ENCODE results near the gene METRN.
"Not testable (repeated sequence)": the region's sequence is repeated elsewhere in the genome, so short reads cannot be mapped to it uniquely, and the experiment has no call there.

Gene METRN

DNA sequence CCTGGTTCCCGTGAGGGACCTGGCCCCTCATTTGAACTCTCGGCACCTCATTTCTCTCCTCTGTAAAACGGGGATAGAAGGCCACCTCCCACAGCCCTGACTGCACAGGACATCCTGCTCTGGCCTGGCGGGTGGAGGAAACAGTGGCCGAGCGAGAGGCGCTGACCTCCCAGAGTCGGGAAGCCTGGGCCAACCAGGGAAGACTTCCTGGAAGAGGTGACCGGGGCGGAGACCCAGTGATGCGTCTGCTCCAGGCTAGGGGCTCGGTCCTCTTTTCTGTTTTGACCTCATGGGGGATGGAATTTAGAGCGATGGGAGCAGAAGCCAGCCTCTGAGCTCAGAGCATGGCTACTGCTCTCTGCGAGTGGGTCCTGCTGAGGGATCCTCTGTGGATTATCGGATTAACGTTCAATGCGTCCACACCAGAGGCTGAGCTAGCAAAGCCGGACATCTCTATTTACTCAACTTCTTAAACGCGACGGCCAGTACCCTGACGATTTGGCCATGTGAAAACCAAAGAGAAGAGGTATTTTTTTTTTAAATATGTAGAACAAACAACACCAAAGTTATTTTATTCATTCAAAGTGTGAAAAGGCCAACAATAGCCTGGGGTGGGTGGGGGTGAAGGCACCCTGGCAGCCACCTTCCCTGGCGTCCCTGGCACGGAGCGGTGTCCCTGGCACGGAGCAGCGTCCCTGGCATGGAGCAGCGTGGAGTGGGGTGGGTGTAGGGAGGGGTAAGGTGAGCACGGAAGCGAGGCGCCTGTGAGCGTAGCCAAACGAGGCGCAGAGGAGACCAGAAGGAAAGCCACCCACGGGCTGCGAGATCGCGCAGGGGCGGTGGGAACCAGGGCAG is 36.5 kb downstream of the METRN start:
- DNase-seq (ENCODE audit: low spot score) (no peak), ATAC-seq (ENCODE audit: low read depth) (no peak)
- Histone ChIP-seq H3K36me3 (ENCODE audit: low read depth) (no peaks in the 10 kb centered on the region), H3K27ac (ENCODE audit: poor library complexity, severe bottlenecking) (no peak overlapping the region), H3K4me3 (ENCODE audit: severe bottlenecking) (no peak overlapping the region), H3K27me3 (ENCODE audit: insufficient read depth, poor library complexity, severe bottlenecking) (no peaks in the 10 kb centered on the region), H3K9me3 (ENCODE audit: severe bottlenecking) (no peaks in the 10 kb centered on the region), H3K4me1 (ENCODE audit: insufficient read depth, poor library complexity, severe bottlenecking) (peaks cover 10% of the 10 kb centered on the region)
- TF ChIP-seq, protein P1, sequence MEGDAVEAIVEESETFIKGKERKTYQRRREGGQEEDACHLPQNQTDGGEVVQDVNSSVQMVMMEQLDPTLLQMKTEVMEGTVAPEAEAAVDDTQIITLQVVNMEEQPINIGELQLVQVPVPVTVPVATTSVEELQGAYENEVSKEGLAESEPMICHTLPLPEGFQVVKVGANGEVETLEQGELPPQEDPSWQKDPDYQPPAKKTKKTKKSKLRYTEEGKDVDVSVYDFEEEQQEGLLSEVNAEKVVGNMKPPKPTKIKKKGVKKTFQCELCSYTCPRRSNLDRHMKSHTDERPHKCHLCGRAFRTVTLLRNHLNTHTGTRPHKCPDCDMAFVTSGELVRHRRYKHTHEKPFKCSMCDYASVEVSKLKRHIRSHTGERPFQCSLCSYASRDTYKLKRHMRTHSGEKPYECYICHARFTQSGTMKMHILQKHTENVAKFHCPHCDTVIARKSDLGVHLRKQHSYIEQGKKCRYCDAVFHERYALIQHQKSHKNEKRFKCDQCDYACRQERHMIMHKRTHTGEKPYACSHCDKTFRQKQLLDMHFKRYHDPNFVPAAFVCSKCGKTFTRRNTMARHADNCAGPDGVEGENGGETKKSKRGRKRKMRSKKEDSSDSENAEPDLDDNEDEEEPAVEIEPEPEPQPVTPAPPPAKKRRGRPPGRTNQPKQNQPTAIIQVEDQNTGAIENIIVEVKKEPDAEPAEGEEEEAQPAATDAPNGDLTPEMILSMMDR (IDR thresholded peaks at IDR 0.05; ENCODE audit: poor library complexity, severe bottlenecking) = no peak

DNA sequence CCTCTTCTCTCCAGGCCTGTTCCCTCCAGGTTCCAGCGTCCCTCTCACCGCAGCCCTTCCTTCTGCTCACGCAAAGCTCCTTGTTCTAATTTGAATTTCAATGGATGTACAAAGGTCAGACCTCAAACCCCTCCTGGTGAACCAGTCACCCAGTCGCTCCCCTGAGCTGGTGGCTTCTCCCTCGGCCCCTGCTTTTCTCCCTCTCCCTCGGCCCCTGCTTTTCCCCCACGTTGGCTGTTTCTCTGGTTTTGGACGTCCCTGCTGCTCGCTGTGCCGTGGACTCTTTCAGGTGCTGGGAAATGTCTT is 37.0 kb downstream of the METRN start:
- ATAC-seq (ENCODE audit: low read depth) = no peak
- Histone ChIP-seq H3K27me3 (ENCODE audit: insufficient read depth, poor library complexity, severe bottlenecking) (no peaks in the 10 kb centered on the region), H3K36me3 (ENCODE audit: low read depth) (no peaks in the 10 kb centered on the region), H3K27ac (ENCODE audit: poor library complexity, severe bottlenecking) (no peak overlapping the region), H3K9me3 (ENCODE audit: severe bottlenecking) (no peaks in the 10 kb centered on the region), H3K4me1 (ENCODE audit: insufficient read depth, poor library complexity, severe bottlenecking) (peaks cover 10% of the 10 kb centered on the region), H3K4me3 (ENCODE audit: severe bottlenecking) (no peak overlapping the region)
- TF ChIP-seq, protein P1 (IDR thresholded peaks at IDR 0.05; ENCODE audit: poor library complexity, severe bottlenecking) = no peak
- no peak for DNase-seq (ENCODE audit: low spot score)

DNA sequence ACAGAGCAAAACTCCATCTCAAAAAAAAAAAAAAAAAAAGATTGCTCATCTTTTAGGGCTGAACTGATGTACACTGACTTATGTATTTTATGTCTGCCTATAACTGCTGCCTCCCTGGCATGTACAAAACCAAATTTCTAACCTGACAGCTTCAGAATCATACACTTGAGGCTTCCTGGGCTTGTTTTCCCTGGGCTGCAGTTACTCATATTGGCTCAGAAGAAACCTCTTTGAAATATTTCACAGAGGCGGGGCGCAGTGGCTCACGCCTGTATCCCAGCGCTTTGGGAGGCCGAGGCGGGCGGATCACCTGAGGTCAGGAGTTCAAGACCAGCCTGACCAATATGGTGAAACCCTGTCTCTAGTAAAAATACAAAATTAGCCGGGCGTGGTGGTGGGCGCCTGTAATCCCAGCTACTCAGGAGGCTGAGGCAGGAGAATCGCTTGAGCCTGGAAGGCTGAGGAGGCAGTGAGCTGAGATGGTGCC is 39.2 kb downstream of the METRN start:
- H3K9me3 ChIP-seq (ENCODE audit: severe bottlenecking); H3K27ac ChIP-seq (ENCODE audit: poor library complexity, severe bottlenecking); H3K36me3 ChIP-seq (ENCODE audit: low read depth); H3K27me3 ChIP-seq (ENCODE audit: insufficient read depth, poor library complexity, severe bottlenecking); H3K4me3 ChIP-seq (ENCODE audit: severe bottlenecking); ATAC-seq (ENCODE audit: low read depth); DNase-seq (ENCODE audit: low spot score): not testable (repeated sequence)
- H3K4me1 ChIP-seq (ENCODE audit: insufficient read depth, poor library complexity, severe bottlenecking) = peaks cover 16% of the 10 kb centered on the region

DNA sequence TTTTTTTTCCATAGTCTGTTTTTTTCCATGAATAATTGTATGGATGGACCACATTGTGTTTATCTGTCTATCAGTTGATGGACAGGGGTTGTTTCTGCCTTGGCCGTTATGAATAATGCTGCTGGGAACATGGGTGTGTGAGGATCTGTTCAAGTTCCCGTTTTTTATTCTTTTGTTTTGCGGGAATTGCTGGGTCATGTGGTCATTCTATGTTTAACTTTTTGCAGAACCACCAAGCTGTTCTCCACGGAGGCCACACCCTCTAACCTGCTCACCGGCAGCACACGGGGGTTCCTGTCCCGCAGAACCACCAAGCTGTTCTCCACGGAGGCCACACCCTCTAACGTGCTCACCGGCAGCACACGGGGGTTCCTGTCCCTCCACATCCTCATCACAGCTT is 39.7 kb downstream of the METRN start:
- peaks cover 18% of the 10 kb centered on the region for H3K4me1 ChIP-seq (ENCODE audit: insufficient read depth, poor library complexity, severe bottlenecking)
- DNase-seq (ENCODE audit: low spot score) = no peak
- H3K9me3 ChIP-seq (ENCODE audit: severe bottlenecking) = no peaks in the 10 kb centered on the region
- TF ChIP-seq, protein P1 (IDR thresholded peaks at IDR 0.05; ENCODE audit: poor library complexity, severe bottlenecking) = no peak
- H3K36me3 ChIP-seq (ENCODE audit: low read depth) = no peaks in the 10 kb centered on the region
- peak; percentile 15; the same call in 1 of the 3 replicates for ATAC-seq (ENCODE audit: low read depth)
- no peaks in the 10 kb centered on the region for H3K27me3 ChIP-seq (ENCODE audit: insufficient read depth, poor library complexity, severe bottlenecking)
- no peak overlapping the region for H3K4me3 ChIP-seq (ENCODE audit: severe bottlenecking)
- H3K27ac ChIP-seq (ENCODE audit: poor library complexity, severe bottlenecking) = no peak overlapping the region

DNA sequence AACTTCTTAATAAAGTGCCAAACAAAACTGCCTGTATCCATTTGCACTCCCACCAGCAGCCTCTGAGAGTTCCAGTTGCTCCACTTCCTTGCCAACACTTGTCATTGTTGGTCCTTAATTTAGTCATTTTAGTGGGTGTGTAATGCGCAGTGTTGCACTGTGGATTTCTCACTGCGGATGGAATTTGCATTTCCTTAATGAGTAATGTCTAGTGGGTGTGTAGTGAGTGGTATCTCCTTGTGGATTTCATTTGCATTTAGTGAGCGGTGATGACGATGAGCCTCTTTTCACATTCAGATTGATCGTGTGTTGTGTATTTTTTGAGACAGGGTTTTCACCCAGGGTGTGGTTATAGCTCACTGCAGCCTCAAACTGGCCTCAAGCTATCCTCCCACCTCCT is 41.5 kb downstream of the METRN start:
- Histone ChIP-seq H3K36me3 (ENCODE audit: low read depth) (no peaks in the 10 kb centered on the region), H3K4me1 (ENCODE audit: insufficient read depth, poor library complexity, severe bottlenecking) (peaks cover 33% of the 10 kb centered on the region), H3K27ac (ENCODE audit: poor library complexity, severe bottlenecking) (no peak overlapping the region), H3K4me3 (ENCODE audit: severe bottlenecking) (no peak overlapping the region), H3K9me3 (ENCODE audit: severe bottlenecking) (no peaks in the 10 kb centered on the region), H3K27me3 (ENCODE audit: insufficient read depth, poor library complexity, severe bottlenecking) (no peaks in the 10 kb centered on the region)
- DNase-seq (ENCODE audit: low spot score) = no peak
- TF ChIP-seq, protein P1 (IDR thresholded peaks at IDR 0.05; ENCODE audit: poor library complexity, severe bottlenecking) = no peak
- ATAC-seq (ENCODE audit: low read depth) = no peak
